DOHH2 (cell line): ENCODE results near the gene PPP1R7.

Source experiments
- H3F3A ChIP-seq: fragments of 200-600 bp; sonication (generic), shearing (Covaris generic); 2 replicates; pipeline ENCODE4 v1.6.0; 2016; ENCODE audit warnings: antibody characterized with exemption, mild to moderate bottlenecking; ENCODE audit not compliant: control insufficient read depth, insufficient read depth
- H3K27ac ChIP-seq: fragments of 200-600 bp; sonication (generic); 2 replicates; pipeline ENCODE4 v1.5.1; 2014; ENCODE audit warnings: low read depth, mild to moderate bottlenecking, low read length, moderate library complexity
- H3K27me3 ChIP-seq: fragments of 200-600 bp; sonication (generic); 2 replicates; pipeline ENCODE4 v1.6.1; 2014; ENCODE audit warnings: mild to moderate bottlenecking, low read length, mixed read lengths; ENCODE audit not compliant: control insufficient read depth
- H3K36me3 ChIP-seq: fragments of 200-600 bp; sonication (generic); 2 replicates; pipeline ENCODE4 v1.6.1; 2014; ENCODE audit warnings: mild to moderate bottlenecking, low read length, moderate library complexity, mixed read lengths; ENCODE audit not compliant: control insufficient read depth
- H3K4me1 ChIP-seq: fragments of 200-600 bp; sonication (generic); 2 replicates; pipeline ENCODE4 v1.6.1; 2014; ENCODE audit warnings: mild to moderate bottlenecking, low read length, mixed read lengths; ENCODE audit not compliant: control insufficient read depth
- H3K4me2 ChIP-seq: fragments of 200-600 bp; sonication (generic); 2 replicates; pipeline ENCODE4 v1.6.0; 2014; ENCODE audit warnings: mild to moderate bottlenecking, low read length, moderate library complexity
- H3K4me3 ChIP-seq: fragments of 200-600 bp; sonication (generic); 2 replicates; pipeline ENCODE4 v1.5.1; 2014; ENCODE audit warnings: mild to moderate bottlenecking, low read length, mixed read lengths
- H3K79me2 ChIP-seq: fragments of 200-600 bp; sonication (generic); 2 replicates; pipeline ENCODE4 v1.6.1; 2014; ENCODE audit warnings: mild to moderate bottlenecking, low read length, mixed read lengths; ENCODE audit not compliant: control insufficient read depth
- H3K9me2 ChIP-seq: fragments of 200-600 bp; sonication (generic); replicated peaks from 2 replicates; pipeline ENCODE4 v1.6.1; 2014; ENCODE audit warnings: mild to moderate bottlenecking, low read length, mixed read lengths; ENCODE audit not compliant: control insufficient read depth
- H3K9me3 ChIP-seq: fragments of 200-600 bp; sonication (generic); 2 replicates; pipeline ENCODE4 v1.6.1; 2014; ENCODE audit warnings: antibody characterized with exemption, low read length, mixed read lengths; ENCODE audit not compliant: control insufficient read depth, insufficient read depth
- H4K20me1 ChIP-seq: fragments of 200-600 bp; sonication (generic); 2 replicates; pipeline ENCODE4 v1.6.0; 2014; ENCODE audit warnings: low read depth, mild to moderate bottlenecking, antibody characterized with exemption, low read length, moderate library complexity; ENCODE audit not compliant: control insufficient read depth, insufficient read depth
- CTCF ChIP-seq: fragments of 200-600 bp; sonication (generic); IDR thresholded peaks from one replicate; pipeline ENCODE4 v1.5.1; 2014; ENCODE audit warnings: antibody characterized with exemption, mild to moderate bottlenecking, low read depth, low read length; ENCODE audit not compliant: poor library complexity, severe bottlenecking
- EZH2phosphoT487 ChIP-seq: fragments of 200-600 bp; sonication (generic); IDR thresholded peaks from 2 replicates; pipeline ENCODE4 v1.6.1; 2017; ENCODE audit warnings: borderline replicate concordance, mild to moderate bottlenecking, antibody characterized with exemption, low read length, moderate library complexity, mixed read lengths

PPP1R7 gene

GRCh38 chr2:241200822-241201395, 50.6 kb downstream of the PPP1R7 start:
- H3K27ac ChIP-seq, result no peak overlapping the region
- no peaks in the 10 kb centered on the region for H3K79me2 ChIP-seq
- H3K4me3 ChIP-seq, result no peak overlapping the region
- no peak overlapping the region for H3K4me2 ChIP-seq
- no peaks in the 10 kb centered on the region for H3K27me3 ChIP-seq
- no peaks in the 10 kb centered on the region for H3F3A ChIP-seq
- no peaks in the 10 kb centered on the region for H3K4me1 ChIP-seq
- no peaks in the 10 kb centered on the region for H3K9me2 ChIP-seq
- no peaks in the 10 kb centered on the region for H4K20me1 ChIP-seq
- H3K9me3 ChIP-seq, result no peaks in the 10 kb centered on the region
- TF ChIP-seq CTCF (no peak), EZH2phosphoT487 (no peak)
- no peaks in the 10 kb centered on the region for H3K36me3 ChIP-seq

GRCh38 chr2:241201445-241202267, 51.4 kb downstream of the PPP1R7 start:
- H3K4me3 ChIP-seq, result no peak overlapping the region
- no peak overlapping the region for H3K27ac ChIP-seq
- no peaks in the 10 kb centered on the region for H3K4me1 ChIP-seq
- H4K20me1 ChIP-seq, result no peaks in the 10 kb centered on the region
- no peaks in the 10 kb centered on the region for H3F3A ChIP-seq
- no peaks in the 10 kb centered on the region for H3K36me3 ChIP-seq
- TF ChIP-seq CTCF (no peak), EZH2phosphoT487 (no peak)
- H3K9me2 ChIP-seq, result no peaks in the 10 kb centered on the region
- no peaks in the 10 kb centered on the region for H3K79me2 ChIP-seq
- no peaks in the 10 kb centered on the region for H3K27me3 ChIP-seq
- H3K9me3 ChIP-seq, result no peaks in the 10 kb centered on the region
- H3K4me2 ChIP-seq, result no peak overlapping the region

- H3K4me1 ChIP-seq, result no peaks in the 10 kb centered on the region
- no peak for TF ChIP-seq EZH2phosphoT487
- no peak for TF ChIP-seq CTCF
- no peak overlapping the region for H3K4me3 ChIP-seq
- H3K4me2 ChIP-seq, result no peak overlapping the region
- no peak overlapping the region for H3K27ac ChIP-seq
- H4K20me1 ChIP-seq, result no peaks in the 10 kb centered on the region
- H3K9me2 ChIP-seq, result no peaks in the 10 kb centered on the region
- no peaks in the 10 kb centered on the region for H3K79me2 ChIP-seq
- no peaks in the 10 kb centered on the region for H3K9me3 ChIP-seq
- no peaks in the 10 kb centered on the region for H3K36me3 ChIP-seq
- H3K27me3 ChIP-seq, result no peaks in the 10 kb centered on the region
- H3F3A ChIP-seq, result no peaks in the 10 kb centered on the region
Observed at GRCh38 chr2:241202268-241202585, 52.0 kb downstream of the PPP1R7 start.
